Chondrocyte (in vitro differentiated cells): ENCODE results near the gene STUM. TPM values are rescaled to one million over a fixed set of nuclear protein-coding genes. Genes with fewer than 3 reads are reported as not detected.

Experiments
- DNase-seq: peaks from one replicate; pipeline ENCODE4 v3.0.0; 2021; ENCODE audit warnings: mixed read lengths, low spot score
- H3K27ac Mint-ChIP-seq: one replicate; pipeline ENCODE4 v1.8.0; 2021; ENCODE audit warnings: mild to moderate bottlenecking, moderate library complexity, mixed read lengths; ENCODE audit not compliant: unreplicated experiment
- H3K27me3 Mint-ChIP-seq: 2 replicates; pipeline ENCODE4 v1.8.0; 2021; ENCODE audit warnings: low read depth, mixed read lengths
- H3K36me3 Mint-ChIP-seq: 2 replicates; pipeline ENCODE4 v1.8.0; 2021; ENCODE audit warnings: low read depth, mixed read lengths
- H3K4me1 Mint-ChIP-seq: 2 replicates; pipeline ENCODE4 v1.8.0; 2021; ENCODE audit warnings: low read depth, mild to moderate bottlenecking, mixed read lengths
- H3K4me3 Mint-ChIP-seq: one replicate; pipeline ENCODE4 v1.8.0; 2021; ENCODE audit warnings: mild to moderate bottlenecking, moderate library complexity, mixed read lengths; ENCODE audit not compliant: unreplicated experiment
- H3K9me3 Mint-ChIP-seq: 2 replicates; pipeline ENCODE4 v1.8.0; 2021; ENCODE audit warnings: low read depth, mixed read lengths
- total RNA-seq: library from RNA; stranded (reverse); gene quantifications from 3 replicates; pipeline ENCODE4 v1.2.1, GENCODE V29; 2021
- TF ChIP-seq, protein P1 (sequence below): fragments of 200-600 bp; sonication (generic); IDR thresholded peaks from 2 replicates; pipeline ENCODE4 v1.5.0; 2021; ENCODE audit warnings: antibody characterized with exemption, mild to moderate bottlenecking, moderate library complexity

The STUM gene
- total RNA-seq, 1 donor from 2014 or later = 0.27 TPM

DNA sequence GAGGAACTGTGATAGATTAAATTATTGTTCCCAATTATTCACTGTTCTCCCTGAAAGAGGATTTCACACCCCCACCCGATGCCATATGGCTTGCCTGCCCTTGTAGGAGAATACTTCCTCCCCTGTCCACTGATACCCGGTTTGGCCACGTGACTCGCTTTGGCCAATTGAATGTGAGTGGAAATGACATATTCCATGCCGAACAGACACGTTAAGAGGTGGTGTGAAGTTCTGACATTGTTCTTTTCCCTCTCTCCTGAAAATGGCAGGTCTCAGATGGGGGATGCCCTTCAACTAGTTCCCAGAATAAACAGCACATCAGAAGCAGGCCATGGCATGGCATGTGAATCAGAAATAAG, 5.3 kb downstream of the STUM start:
- TF ChIP-seq, protein P1, sequence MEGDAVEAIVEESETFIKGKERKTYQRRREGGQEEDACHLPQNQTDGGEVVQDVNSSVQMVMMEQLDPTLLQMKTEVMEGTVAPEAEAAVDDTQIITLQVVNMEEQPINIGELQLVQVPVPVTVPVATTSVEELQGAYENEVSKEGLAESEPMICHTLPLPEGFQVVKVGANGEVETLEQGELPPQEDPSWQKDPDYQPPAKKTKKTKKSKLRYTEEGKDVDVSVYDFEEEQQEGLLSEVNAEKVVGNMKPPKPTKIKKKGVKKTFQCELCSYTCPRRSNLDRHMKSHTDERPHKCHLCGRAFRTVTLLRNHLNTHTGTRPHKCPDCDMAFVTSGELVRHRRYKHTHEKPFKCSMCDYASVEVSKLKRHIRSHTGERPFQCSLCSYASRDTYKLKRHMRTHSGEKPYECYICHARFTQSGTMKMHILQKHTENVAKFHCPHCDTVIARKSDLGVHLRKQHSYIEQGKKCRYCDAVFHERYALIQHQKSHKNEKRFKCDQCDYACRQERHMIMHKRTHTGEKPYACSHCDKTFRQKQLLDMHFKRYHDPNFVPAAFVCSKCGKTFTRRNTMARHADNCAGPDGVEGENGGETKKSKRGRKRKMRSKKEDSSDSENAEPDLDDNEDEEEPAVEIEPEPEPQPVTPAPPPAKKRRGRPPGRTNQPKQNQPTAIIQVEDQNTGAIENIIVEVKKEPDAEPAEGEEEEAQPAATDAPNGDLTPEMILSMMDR = no peak
- peaks cover 8% of the 10 kb centered on the region for H3K4me1 Mint-ChIP-seq
- peaks cover 52% of the 10 kb centered on the region for H3K27me3 Mint-ChIP-seq
- peaks cover 2% of the 10 kb centered on the region for H3K36me3 Mint-ChIP-seq
- H3K9me3 Mint-ChIP-seq = no peaks in the 10 kb centered on the region
- H3K27ac Mint-ChIP-seq = no peak overlapping the region
- DNase-seq = no peak
- no peak overlapping the region for H3K4me3 Mint-ChIP-seq

DNA sequence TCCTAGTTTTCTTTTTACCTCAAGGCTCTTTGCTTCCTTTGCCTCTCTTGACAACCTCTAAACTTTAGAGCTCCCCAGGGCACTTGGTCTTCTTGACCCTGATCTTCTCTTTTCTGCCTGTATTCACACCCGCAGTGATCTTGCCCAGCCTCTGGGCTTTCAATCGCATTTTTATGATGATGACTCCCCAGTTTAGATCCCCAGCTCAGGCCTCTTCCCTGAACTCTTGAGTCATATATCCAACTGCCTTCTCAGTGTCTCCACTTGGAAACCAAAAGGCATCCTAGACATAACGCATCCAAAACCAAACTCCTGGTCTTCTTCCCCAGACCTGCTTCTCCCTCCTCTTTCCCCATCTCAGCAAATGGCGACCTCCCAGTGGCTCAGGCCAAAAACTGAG, 6.5 kb downstream of the STUM start:
- Mint-ChIP-seq H3K4me3 (no peak overlapping the region), H3K27me3 (peaks cover 48% of the 10 kb centered on the region), H3K9me3 (no peaks in the 10 kb centered on the region), H3K27ac (no peak overlapping the region), H3K36me3 (peaks cover 2% of the 10 kb centered on the region), H3K4me1 (peaks cover 1% of the 10 kb centered on the region)
- TF ChIP-seq, protein P1 = no peak
- DNase-seq = no peak

DNA sequence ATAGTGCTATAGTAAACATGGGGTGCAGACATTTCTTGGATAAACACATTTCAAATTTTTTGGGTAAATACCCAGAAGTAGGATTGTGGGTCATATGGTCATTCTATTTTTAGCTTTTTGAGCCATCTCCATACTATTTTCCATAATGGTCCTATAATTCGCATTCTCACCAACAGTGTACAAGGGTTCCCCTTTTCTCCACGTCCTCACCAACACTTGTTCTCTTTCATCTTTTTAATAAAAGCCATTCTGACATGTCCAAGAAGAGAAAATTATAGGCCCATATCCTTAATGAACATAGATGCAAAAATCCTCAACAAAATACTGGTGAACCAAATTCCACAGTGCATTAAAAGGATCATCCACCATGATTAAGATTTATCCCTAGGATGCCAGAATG, 8.9 kb downstream of the STUM start:
- Mint-ChIP-seq H3K4me1 (no peaks in the 10 kb centered on the region), H3K9me3 (no peaks in the 10 kb centered on the region), H3K27me3 (peaks cover 49% of the 10 kb centered on the region), H3K4me3 (no peak overlapping the region), H3K36me3 (peaks cover 2% of the 10 kb centered on the region), H3K27ac (no peak overlapping the region)
- TF ChIP-seq, protein P1 = no peak
- no peak for DNase-seq

DNA sequence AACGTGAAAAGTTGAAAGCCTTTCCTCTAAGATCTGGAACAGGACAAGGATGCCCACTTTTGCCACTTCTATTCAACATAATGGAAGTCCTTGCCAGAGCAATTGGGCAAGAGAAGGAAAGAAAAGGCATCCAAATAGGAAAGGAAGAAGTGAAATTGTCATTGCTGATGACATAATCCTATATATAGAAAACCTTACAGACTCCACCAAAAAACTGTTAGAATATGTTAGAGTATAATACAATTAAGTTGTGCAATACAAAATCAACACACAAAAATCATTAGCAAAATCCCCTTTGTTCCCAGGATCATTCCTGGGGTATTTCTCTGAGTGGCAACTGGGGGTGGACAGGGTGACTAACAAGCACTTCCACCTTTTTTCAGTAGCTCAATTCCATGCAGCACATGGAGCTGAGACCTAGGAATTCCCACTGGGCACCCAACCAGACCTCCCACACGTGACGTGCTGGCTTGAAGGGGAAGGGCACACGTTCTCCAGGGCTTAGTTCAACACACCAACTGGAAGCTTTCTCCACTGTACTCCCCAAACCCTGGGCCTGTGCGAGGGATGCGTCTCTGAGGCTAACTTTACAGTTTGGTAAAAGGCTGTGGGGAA, 9.6 kb downstream of the STUM start:
- peaks cover 47% of the 10 kb centered on the region for H3K27me3 Mint-ChIP-seq
- H3K4me1 Mint-ChIP-seq = no peaks in the 10 kb centered on the region

DNA sequence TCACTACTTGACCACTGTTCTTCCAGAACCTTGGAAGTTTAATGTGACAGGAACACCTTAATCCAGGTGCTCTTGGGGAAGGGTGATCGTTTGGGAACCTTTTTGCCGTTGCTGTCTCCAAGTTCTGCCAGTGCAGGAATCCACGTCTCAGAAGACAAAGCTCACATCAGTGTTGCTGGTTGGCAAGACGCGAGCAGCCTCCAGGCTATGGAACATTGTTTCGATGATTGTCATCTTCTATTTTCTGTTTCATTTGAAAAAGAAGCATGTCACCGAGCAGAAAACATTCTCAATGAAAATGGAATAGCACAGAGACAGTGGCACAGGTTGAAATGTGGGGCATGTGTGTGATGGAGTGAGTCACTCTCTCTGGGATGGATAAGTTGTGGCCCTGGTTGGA, 11.7 kb downstream of the STUM start:
- TF ChIP-seq, protein P1 = no peak
- no peak for DNase-seq
- Mint-ChIP-seq H3K36me3 (peaks cover 2% of the 10 kb centered on the region), H3K4me1 (no peaks in the 10 kb centered on the region), H3K9me3 (no peaks in the 10 kb centered on the region), H3K27me3 (peaks cover 28% of the 10 kb centered on the region), H3K4me3 (no peak overlapping the region), H3K27ac (no peak overlapping the region)

More for the DNA sequence above, 9.6 kb downstream of the STUM start:
- Mint-ChIP-seq H3K27ac (no peak overlapping the region), H3K36me3 (peaks cover 2% of the 10 kb centered on the region), H3K9me3 (no peaks in the 10 kb centered on the region), H3K4me3 (no peak overlapping the region)
- TF ChIP-seq, protein P1 = no peak
- DNase-seq = no peak
